Non-pigmented ciliary epithelial cell (primary cell): ENCODE results near the gene ATCAY.
"Not testable (repeated sequence)": the region's sequence is repeated elsewhere in the genome, so short reads cannot be mapped to it uniquely, and the experiment has no call there.

Experiments
- DNase-seq: peaks from one replicate; pipeline ENCODE4 v3.0.0-alpha.2; 2010; ENCODE audit warnings: low read depth

Gene ATCAY

GRCh38 chr19:3902317-3902973 lies 22.0 kb downstream of the ATCAY start:
- no peak for DNase-seq

DNA sequence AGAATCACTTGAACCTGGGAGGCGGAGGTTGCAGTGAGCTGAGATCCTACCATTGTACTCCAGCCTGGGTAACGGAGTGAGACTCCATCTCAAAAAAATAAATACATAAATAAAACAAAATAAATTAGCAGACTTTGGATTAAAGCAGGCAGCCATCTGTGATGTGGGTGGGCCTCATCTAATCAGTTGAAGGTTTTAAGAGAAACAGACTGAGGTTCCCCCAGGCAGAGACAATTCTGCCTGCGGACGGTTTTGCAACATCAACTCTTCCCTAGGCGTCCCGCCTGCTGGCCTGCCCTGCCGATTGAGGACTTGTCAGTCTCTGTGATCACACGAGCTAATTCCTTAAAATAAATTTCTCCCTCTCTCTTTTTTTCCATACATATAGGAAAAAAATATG lies 23.7 kb downstream of the ATCAY start:
- no peak for DNase-seq

GRCh38 chr19:3907626-3908265 lies 27.3 kb downstream of the ATCAY start:
- DNase-seq: no peak

DNA sequence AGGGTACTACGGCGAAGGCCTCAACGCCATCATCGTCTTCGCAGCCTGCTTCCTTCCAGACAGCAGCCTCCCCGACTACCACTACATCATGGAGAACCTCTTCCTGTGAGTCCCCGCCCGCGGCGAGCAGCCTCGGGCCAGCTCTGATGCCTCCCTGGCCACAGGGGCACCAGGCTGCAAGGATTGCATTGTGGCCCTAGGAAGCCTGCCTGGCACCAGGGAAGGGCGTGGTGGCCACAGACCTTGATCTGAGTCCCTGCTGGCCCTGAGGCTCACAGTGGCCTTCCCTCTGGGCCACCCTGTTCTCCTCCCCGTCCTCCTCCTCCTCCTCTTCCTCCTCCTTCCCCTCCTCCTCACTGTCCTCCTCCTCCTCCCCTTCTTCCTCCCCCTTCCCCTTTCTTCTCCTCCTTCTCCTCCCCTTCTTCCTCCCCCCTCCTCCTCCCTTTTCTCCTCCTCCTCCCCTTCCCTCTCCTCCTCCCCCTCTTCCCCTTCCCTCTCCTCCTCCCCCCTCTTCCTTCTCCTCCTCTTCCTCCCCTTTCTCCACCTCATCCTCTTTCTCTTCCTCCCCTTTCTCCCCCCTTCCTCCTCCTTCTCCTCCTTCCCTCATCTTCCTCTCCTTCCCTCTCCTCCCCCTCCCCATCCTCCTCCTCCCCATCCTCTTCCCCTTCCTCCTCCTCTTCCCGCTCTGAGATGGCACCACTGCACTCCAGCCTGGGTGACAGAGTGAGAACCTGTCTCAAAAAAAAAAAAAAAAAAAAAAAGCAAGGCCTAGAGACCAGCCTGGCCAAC lies 28.0 kb downstream of the ATCAY start:
- no peak for DNase-seq

- DNase-seq: no peak
Measured at GRCh38 chr19:3910105-3910504, 29.6 kb downstream of the ATCAY start.

DNA sequence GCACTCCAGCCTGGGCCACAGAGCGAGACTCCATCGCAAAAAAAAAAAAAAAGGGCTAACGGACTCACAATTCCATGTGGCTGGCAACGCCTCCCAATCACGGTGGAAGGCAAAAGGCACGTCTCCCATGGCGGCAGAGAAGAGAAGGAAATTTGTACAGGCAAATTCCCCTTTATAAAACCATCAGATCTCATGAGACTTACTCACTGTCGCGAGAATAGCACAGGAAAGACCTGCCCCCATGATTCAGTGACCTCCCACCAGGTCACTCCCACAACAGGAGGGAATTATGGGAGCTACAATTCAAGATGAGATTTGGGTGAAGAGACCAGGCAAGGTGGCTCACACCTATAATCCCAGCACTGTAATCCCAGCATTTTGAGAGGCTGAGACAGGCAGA lies 33.7 kb downstream of the ATCAY start:
- no peak for DNase-seq

DNA sequence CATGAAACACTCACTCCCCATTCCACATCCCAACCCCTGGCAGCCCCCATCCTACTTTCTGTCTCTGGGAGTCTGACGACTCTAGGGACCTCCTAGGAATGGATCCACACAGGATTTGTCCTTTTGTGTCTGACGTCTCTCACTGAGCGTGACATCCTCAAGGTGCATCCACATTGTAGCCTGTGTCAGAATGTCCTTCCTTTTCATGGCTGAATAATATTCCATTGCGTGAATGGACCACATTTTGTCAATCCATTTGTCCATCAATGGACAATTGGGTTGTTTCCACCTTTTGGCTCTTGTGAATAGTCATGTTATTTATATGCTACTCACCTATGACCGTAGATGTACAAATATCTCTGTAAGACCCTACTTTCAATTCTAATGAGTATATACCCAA lies 35.5 kb downstream of the ATCAY start:
- DNase-seq: no peak

- no peak for DNase-seq
Measured at GRCh38 chr19:3919793-3920192, 39.3 kb downstream of the ATCAY start.

- DNase-seq: no peak
Measured at GRCh38 chr19:3923096-3923758, 42.7 kb downstream of the ATCAY start.

- DNase-seq: no peak
Measured at GRCh38 chr19:3923912-3924311, 43.4 kb downstream of the ATCAY start.

- DNase-seq: no peak
Measured at GRCh38 chr19:3931041-3931440, 50.6 kb downstream of the ATCAY start.

GRCh38 chr19:3932931-3933810 lies 52.7 kb downstream of the ATCAY start, which contains the start of gene NMRK2:
Gene NMRK2 (plus strand): TSS chr19:3933069. CDS start chr19:3933672, 603 bp downstream.
- no peak for DNase-seq

DNA sequence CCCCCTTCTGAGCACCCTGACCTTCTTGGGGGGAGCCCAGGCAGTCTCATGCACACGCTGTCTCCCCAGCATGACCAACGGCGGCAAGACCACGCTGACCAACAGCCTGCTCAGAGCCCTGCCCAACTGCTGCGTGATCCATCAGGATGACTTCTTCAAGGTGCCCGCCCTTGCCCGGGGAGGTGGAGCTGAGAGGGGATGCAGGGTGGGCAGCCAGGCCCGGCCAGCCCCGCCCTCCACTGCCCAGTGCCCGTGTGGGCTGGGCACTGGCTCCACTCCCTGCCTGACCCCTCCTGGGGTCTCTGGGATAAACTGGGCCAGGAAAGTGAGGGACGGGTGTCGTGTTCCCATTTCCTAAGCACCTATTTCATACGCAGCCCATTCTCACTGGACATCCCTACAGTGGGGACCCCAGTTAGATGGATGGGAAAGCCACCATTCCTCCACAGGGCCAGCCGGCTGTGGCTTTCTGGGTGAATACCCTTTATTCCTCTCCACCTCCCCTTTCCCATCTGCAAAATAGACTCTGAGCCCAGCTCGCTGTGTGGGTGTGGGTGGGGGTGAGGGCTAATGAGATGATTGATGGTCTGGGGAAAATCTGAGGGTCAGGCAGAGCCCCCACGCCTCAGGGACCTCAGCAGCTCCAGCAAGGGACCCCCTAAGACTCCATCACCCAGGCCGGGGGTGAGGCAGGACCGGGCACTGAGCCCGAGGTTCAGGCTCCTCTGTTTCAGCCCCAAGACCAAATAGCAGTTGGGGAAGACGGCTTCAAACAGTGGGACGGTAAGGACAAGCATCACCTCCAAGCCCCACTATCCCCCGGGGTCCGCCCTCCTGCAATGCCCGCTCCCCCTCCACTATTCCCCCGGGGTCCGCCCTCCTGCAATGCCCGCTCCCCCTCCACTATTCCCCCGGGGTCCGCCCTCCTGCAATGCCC lies 56.3 kb downstream of the ATCAY start:
- no peak for DNase-seq

DNA sequence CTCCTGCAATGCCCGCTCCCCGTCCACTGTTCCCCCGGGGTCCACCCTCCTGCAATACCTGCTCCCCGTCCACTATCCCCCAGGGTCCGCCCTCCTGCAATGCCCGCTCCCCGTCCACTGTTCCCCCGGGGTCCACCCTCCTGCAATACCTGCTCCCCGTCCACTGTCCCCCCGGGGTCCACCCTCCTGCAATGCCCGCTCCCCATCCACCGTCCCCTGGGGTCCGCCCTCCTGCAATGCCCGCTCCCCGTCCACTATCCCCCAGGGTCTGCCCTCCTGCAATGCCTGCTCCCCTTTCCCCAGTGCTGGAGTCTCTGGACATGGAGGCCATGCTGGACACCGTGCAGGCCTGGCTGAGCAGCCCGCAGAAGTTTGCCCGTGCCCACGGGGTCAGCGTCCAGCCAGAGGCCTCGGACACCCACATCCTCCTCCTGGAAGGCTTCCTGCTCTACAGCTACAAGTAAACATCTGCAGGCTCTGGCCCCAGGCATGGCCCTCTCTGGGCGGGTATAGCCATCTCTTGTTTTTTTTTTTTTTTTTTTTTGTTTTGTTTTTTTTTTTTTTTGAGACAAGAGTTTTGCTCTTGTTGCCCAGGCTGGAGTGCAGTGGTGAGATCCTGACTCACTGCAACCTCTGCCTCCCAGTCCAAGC lies 57.9 kb downstream of the ATCAY start:
- DNase-seq: not testable (repeated sequence)

- no peak for DNase-seq
Measured at GRCh38 chr19:3942790-3943409, 62.4 kb downstream of the ATCAY start.

DNA sequence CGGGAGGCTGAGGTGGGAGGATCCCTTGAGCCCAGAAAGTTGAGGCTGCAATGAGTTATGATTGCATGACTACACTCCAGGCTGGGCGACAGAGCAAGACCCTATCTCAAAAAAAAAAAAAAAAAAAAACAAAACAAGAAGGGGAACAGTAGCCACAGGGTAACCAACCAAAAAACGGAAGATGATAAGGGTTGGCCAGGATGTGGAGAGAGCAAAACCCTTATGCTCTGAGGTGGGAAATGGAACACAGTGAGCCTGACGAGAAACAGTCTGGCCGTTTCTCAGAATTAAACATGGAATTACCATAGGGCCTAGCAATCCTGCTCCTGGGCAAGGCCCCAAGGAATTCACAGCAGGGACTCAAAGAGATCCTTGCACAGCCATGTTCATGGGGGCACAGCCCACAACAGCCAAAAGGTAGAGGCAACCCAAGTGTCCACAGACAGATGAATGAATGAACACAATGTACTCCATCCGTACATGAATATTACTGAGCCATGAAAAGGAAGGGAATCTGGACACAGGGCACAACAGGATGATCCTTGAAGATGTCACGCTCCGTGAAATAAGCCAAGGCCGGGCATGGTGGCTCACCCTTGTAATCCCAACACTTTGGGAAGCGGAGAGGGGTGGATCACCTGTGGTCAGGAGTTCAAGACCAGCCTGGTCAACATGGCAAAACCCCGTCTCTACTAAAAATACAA lies 63.7 kb downstream of the ATCAY start:
- no peak for DNase-seq

DNA sequence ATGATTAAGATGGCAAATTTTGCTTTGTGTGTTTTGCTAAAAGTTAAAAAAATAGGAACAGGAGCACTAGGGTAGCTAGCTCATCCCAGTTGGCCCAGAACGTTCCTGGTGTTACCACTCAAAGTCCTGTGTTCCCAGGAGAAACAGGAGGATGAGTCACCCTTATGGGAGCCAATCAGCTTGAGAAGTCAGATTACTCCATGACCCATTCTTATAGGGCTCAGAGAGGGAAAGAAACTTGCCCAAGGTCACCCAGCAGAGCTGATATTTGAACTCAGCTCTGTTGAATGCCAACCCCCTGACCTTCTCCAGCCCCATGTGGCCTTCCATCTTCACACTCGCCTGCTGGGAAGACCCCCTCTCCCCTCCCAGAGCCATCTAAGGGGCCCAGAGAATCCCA lies 65.4 kb downstream of the ATCAY start:
- DNase-seq: no peak

- not testable (repeated sequence) for DNase-seq
Measured at GRCh38 chr19:3947316-3947933, 66.9 kb downstream of the ATCAY start.
